Mesenchymal stem cell (in vitro differentiated cells and primary cell): ENCODE measurements around the gene GFER.
"Not testable (repeated sequence)": the region's sequence is repeated elsewhere in the genome, so short reads cannot be mapped to it uniquely, and the experiment has no call there.

Experiments used
- DNase-seq: peaks from one replicate; pipeline ENCODE4 v3.0.0-alpha.2; 2013
- H2AFZ ChIP-seq: one replicate; pipeline ENCODE4 v1.6.1; 2013; ENCODE audit warnings: low read depth, mild to moderate bottlenecking, control low read depth, inconsistent platforms, low read length, moderate library complexity
- H2AK5ac ChIP-seq: 2 replicates; pipeline ENCODE4 v1.6.1; 2013; ENCODE audit warnings: low read length, moderate library complexity, mild to moderate bottlenecking, inconsistent platforms; ENCODE audit not compliant: severe bottlenecking
- H2BK120ac ChIP-seq: one replicate; pipeline ENCODE4 v1.6.1; 2013; ENCODE audit warnings: low read depth, mild to moderate bottlenecking, inconsistent platforms, low read length, moderate library complexity
- H2BK12ac ChIP-seq, 2 experiments: one replicate each; pipeline ENCODE4 v1.6.1; 2013; ENCODE audit warnings: inconsistent platforms in 2 of 2, low read length in 2 of 2, mild to moderate bottlenecking in 2 of 2, moderate library complexity in 2 of 2, control low read depth in 1 of 2
- H2BK15ac ChIP-seq: one replicate; pipeline ENCODE4 v1.6.1; 2013; ENCODE audit warnings: mild to moderate bottlenecking, low read depth, inconsistent platforms; ENCODE audit not compliant: poor library complexity, severe bottlenecking
- H2BK5ac ChIP-seq: 2 replicates; pipeline ENCODE4 v1.6.1; 2013; ENCODE audit warnings: low read depth, mild to moderate bottlenecking, low read length, control low read depth, inconsistent platforms; ENCODE audit not compliant: poor library complexity, severe bottlenecking
- H3K14ac ChIP-seq, 2 experiments: one replicate each; pipeline ENCODE4 v1.6.1; 2013; ENCODE audit warnings: inconsistent platforms in 2 of 2, low read length in 2 of 2, control low read depth in 1 of 2, mild to moderate bottlenecking in 1 of 2, moderate library complexity in 1 of 2
- H3K18ac ChIP-seq, 2 experiments: one replicate each; pipeline ENCODE4 v1.6.1; 2013; ENCODE audit warnings: inconsistent platforms in 2 of 2, low read length in 2 of 2, control low read depth in 1 of 2, low read depth in 1 of 2, mild to moderate bottlenecking in 1 of 2
- H3K23ac ChIP-seq, 2 experiments: one replicate each; pipeline ENCODE4 v1.6.1; 2013; ENCODE audit warnings: inconsistent platforms in 2 of 2, low read length in 2 of 2, mild to moderate bottlenecking in 2 of 2, moderate library complexity in 2 of 2, control low read depth in 1 of 2
- H3K27ac ChIP-seq: 2 replicates; pipeline ENCODE4 v1.5.1; 2013; ENCODE audit warnings: mild to moderate bottlenecking, moderate library complexity, low read length, control low read depth, inconsistent platforms; ENCODE audit not compliant: poor library complexity, severe bottlenecking
- H3K27me3 ChIP-seq, 2 experiments: 2 replicates each; pipeline versions ENCODE4 v1.6.1 to v1.7.0; 2013; ENCODE audit warnings: low read length in 2 of 2, mild to moderate bottlenecking in 2 of 2, moderate library complexity in 2 of 2, control low read depth in 1 of 2, inconsistent platforms in 1 of 2; ENCODE audit not compliant: control insufficient read depth in 1 of 2, insufficient read depth in 1 of 2
- H3K36me3 ChIP-seq, 2 experiments: 2 replicates each; pipeline versions ENCODE4 v1.6.1 to v1.7.0; 2013; ENCODE audit warnings: low read length in 2 of 2, control low read depth in 1 of 2, inconsistent platforms in 1 of 2, low read depth in 1 of 2, mild to moderate bottlenecking in 1 of 2; ENCODE audit not compliant: insufficient read depth in 2 of 2, control insufficient read depth in 1 of 2
- H3K4ac ChIP-seq, 2 experiments: one replicate each; pipeline ENCODE4 v1.6.1; 2013; ENCODE audit warnings: inconsistent platforms in 2 of 2, low read length in 2 of 2, mild to moderate bottlenecking in 2 of 2, moderate library complexity in 2 of 2, control low read depth in 1 of 2, low read depth in 1 of 2
- H3K4me1 ChIP-seq: 2 replicates; pipeline ENCODE4 v1.6.1; 2013; ENCODE audit warnings: low read depth, low read length, control low read depth; ENCODE audit not compliant: control insufficient read depth, insufficient read depth
- H3K4me2 ChIP-seq: 2 replicates; pipeline ENCODE4 v1.6.1; 2013; ENCODE audit warnings: low read length, mild to moderate bottlenecking, inconsistent platforms; ENCODE audit not compliant: poor library complexity, severe bottlenecking
- H3K4me3 ChIP-seq, 2 experiments: 2 replicates each; pipeline versions ENCODE4 v1.5.1 to v1.7.0; 2013; ENCODE audit warnings: low read length in 2 of 2, mild to moderate bottlenecking in 2 of 2, control low read depth in 1 of 2, low read depth in 1 of 2; ENCODE audit not compliant: insufficient read depth in 1 of 2
- H3K79me1 ChIP-seq: replicated peaks from 2 replicates; pipeline ENCODE4 v1.6.1; 2013; ENCODE audit warnings: mild to moderate bottlenecking, control low read depth, low read length, inconsistent platforms; ENCODE audit not compliant: poor library complexity, severe bottlenecking
- H3K9ac ChIP-seq: 2 replicates; pipeline ENCODE4 v1.7.0; 2013; ENCODE audit warnings: mild to moderate bottlenecking, low read length, moderate library complexity
- H3K9me3 ChIP-seq: 2 replicates; pipeline ENCODE4 v1.7.0; 2013; ENCODE audit warnings: mild to moderate bottlenecking, low read length; ENCODE audit not compliant: control insufficient read depth
- H4K8ac ChIP-seq: one replicate; pipeline ENCODE4 v1.6.1; 2013; ENCODE audit warnings: inconsistent platforms, mild to moderate bottlenecking, low read length, moderate library complexity
- H4K91ac ChIP-seq: one replicate; pipeline ENCODE4 v1.6.1; 2013; ENCODE audit warnings: mild to moderate bottlenecking, low read length, inconsistent platforms
- WGBS: methylation state at CpG from one replicate; pipeline ENCODE4 v1.1.7; 2013; ENCODE audit warnings: mixed read lengths; 5-methylcytosine and 5-hydroxymethylcytosine counted together

The GFER gene

GRCh38 chr16:1958143-1958491, 25.9 kb upstream of the GFER start:
- WGBS: 92% methylated on average over 28 of the region's 30 CpGs

DNA sequence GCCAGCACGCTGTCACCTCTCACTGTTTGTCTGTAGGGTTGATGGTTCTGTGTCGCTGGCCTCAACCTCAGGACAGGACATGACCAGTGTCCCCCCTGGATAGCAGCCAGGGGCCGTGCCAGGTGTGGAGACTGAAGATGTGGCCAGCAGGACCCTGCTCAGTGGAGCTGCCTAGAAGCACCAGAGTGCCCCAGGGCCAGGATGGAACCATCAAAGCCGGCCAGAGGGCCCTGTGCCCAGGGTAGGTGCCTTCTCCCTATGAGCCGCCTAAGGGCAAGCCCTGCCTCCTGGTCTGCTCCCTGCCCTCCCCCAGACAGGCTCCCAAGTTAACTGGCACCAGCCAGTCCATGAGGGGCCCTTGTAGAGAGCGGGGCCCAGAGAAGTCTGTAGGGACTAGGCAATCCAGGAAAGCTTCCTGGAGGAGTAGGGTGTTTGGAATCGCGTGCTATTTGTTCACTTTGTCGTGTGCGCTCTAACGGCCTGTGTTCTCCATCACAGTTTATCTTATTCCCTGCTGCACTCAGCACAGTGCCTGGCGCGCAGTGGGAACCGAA, 25.2 kb upstream of the GFER start:
- H3K4me1 ChIP-seq: peaks cover 27% of the 10 kb centered on the region
- peak overlapping the region; percentile 94 for H4K8ac ChIP-seq
- peak overlapping the region; percentile 64 for H4K91ac ChIP-seq
- peaks cover 23 to 31% of the 10 kb centered on the region in 2 experiments for H3K36me3 ChIP-seq
- H3K9ac ChIP-seq: peak overlapping the region; percentile 93
- no peak overlapping the region for H3K14ac ChIP-seq
- no peak overlapping the region for H3K4ac ChIP-seq
- no peak for DNase-seq
- no peaks in the 10 kb centered on the region for H3K79me1 ChIP-seq
- peak overlapping the region; percentile 44 for H2BK15ac ChIP-seq
- H3K18ac ChIP-seq: peak overlapping the region; percentile 11 to 86
- peak overlapping the region in 1 of 2 experiments; percentile 72 for H2BK12ac ChIP-seq
- H2BK5ac ChIP-seq: no peak overlapping the region
- no peak overlapping the region for H3K27ac ChIP-seq
- H2AFZ ChIP-seq: no peak overlapping the region
- H2BK120ac ChIP-seq: peak overlapping the region; percentile 27
- peaks cover 0 to 3% of the 10 kb centered on the region in 2 experiments for H3K27me3 ChIP-seq
- peak overlapping the region; percentile 20 to 90 for H3K4me3 ChIP-seq
- H3K9me3 ChIP-seq: peaks cover 3% of the 10 kb centered on the region
- 62% methylated on average over 13 of the region's 14 CpGs for WGBS
- H2AK5ac ChIP-seq: peak overlapping the region; percentile 44
- no peak overlapping the region for H3K23ac ChIP-seq
- peak overlapping the region; percentile 85 for H3K4me2 ChIP-seq

More at GRCh38 chr16:1958143-1958491, 25.9 kb upstream of the GFER start:
- not testable (repeated sequence) for H2BK5ac ChIP-seq, H3K27ac ChIP-seq, H3K18ac ChIP-seq, H2AK5ac ChIP-seq, H2AFZ ChIP-seq, H4K91ac ChIP-seq, H3K4me3 ChIP-seq, H2BK120ac ChIP-seq, H3K4ac ChIP-seq, H3K27me3 ChIP-seq, H4K8ac ChIP-seq, H2BK15ac ChIP-seq, H3K9me3 ChIP-seq, H3K14ac ChIP-seq, DNase-seq, H3K23ac ChIP-seq, H2BK12ac ChIP-seq, H3K9ac ChIP-seq, H3K79me1 ChIP-seq, H3K4me2 ChIP-seq
- Histone ChIP-seq H3K36me3 (peaks cover 21 to 24% of the 10 kb centered on the region in 2 experiments), H3K4me1 (peaks cover 29% of the 10 kb centered on the region)

- WGBS: 1% methylated on average over 73 of the region's 79 CpGs
- H2BK120ac ChIP-seq: peak within 1 kb of the TSS; percentile 27
Observed at GRCh38 chr16:1959269-1960039, 24.5 kb upstream of the GFER start, which contains the start of gene NDUFB10. NDUFB10 (plus strand) TSS chr16:1959538; CDS start chr16:1959625, 87 bp downstream.

More at GRCh38 chr16:1959269-1960039, 24.5 kb upstream of the GFER start, which contains the start of gene NDUFB10:
- no peaks in the 10 kb centered on the region for H3K79me1 ChIP-seq
- peak within 1 kb of the TSS; percentile 90 to 91 for H3K4me3 ChIP-seq
- peak within 1 kb of the TSS; percentile 62 for H2AFZ ChIP-seq
- peaks cover 26% of the 10 kb centered on the region for H3K4me1 ChIP-seq
- peak within 1 kb of the TSS; percentile 85 for H2BK5ac ChIP-seq
- peak; percentile 88 for DNase-seq
- H2AK5ac ChIP-seq: peak within 1 kb of the TSS; percentile 44
- peaks cover 4% of the 10 kb centered on the region for H3K9me3 ChIP-seq
- H4K8ac ChIP-seq: peak within 1 kb of the TSS; percentile 99
- peak within 1 kb of the TSS; percentile 88 for H4K91ac ChIP-seq
- H3K18ac ChIP-seq: peak within 1 kb of the TSS; percentile 97 to 98
- H2BK15ac ChIP-seq: peak within 1 kb of the TSS; percentile 44
- H3K23ac ChIP-seq: peak within 1 kb of the TSS in 1 of 2 experiments; percentile 98
- H3K36me3 ChIP-seq: peaks cover 23 to 34% of the 10 kb centered on the region in 2 experiments
- H3K27ac ChIP-seq: peak within 1 kb of the TSS; percentile 34
- H3K4me2 ChIP-seq: peak within 1 kb of the TSS; percentile 85
- peak within 1 kb of the TSS; percentile 42 to 86 for H3K4ac ChIP-seq
- peak within 1 kb of the TSS; percentile 93 for H3K9ac ChIP-seq
- peak within 1 kb of the TSS in 1 of 2 experiments; percentile 72 for H2BK12ac ChIP-seq
- peak within 1 kb of the TSS; percentile 5 to 99 for H3K14ac ChIP-seq
- peaks cover 0 to 3% of the 10 kb centered on the region in 2 experiments for H3K27me3 ChIP-seq
